GM19351 (cell line): ENCODE results near the gene C3orf70.

Source experiments
- ATAC-seq: cut with Tn5 transposase; IDR thresholded peaks from one replicate; pipeline ENCODE4 v1.9.1; 2021; ENCODE audit warnings: mild to moderate bottlenecking, moderate library complexity; ENCODE audit not compliant: unreplicated experiment

C3orf70 gene

DNA sequence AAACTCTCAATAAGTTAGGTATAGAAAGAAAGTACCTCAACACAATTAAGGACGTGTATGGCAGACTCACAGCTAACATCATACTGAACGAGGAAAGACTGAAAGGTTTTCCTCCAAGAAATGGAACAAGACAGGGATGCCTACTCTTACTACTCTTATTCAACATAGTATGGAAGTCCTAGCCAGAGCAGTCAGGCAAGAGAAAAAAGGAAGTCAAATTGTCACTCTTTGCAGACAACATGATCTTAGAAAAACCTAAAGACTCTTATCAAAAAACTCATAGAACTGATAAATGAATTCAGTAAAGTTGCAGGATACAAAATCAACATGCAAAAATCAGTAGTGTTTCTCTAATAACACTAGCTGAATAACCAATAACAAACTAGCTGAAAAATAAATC, 96.0 kb downstream of the C3orf70 start:
- ATAC-seq = no peak

DNA sequence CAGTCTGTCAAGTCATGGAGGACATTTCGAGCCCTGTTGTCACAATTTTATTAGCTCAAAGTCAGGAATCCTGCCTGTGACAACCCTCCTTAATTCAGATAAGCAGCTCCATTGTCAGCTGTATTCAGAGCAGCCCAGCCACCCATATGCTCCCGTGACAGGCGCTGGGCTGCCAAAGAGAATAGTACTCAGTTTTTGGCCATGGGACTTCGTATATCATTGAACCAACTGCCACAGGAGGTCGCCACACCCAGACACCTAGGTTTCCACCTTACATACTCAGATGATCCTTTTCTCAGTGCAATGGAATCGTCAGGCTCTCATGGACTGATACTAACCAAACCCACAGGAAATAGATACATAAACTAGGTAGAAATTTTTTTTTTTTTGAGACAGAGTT, 100.2 kb downstream of the C3orf70 start:
- no peak for ATAC-seq

DNA sequence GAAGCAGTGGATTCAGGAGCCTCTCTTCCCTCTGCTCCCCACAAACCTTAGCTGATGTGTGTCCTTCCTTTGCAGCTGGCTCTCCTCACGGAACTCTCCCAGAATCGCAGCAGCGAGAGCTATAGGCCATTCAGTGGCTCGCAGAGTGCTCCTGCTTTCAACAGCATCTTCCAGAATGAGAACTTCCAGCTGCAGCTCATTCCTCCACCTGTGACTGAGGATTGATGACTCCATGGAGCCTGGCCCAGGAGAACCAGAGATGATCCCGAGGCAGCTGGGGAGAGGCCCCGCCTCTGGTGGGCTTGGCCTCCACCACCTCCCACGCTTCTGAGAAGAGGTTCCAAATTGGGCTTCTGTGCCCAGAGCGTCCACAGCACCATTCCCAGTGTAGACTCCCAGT, 101.1 kb downstream of the C3orf70 start:
- ATAC-seq = no peak

DNA sequence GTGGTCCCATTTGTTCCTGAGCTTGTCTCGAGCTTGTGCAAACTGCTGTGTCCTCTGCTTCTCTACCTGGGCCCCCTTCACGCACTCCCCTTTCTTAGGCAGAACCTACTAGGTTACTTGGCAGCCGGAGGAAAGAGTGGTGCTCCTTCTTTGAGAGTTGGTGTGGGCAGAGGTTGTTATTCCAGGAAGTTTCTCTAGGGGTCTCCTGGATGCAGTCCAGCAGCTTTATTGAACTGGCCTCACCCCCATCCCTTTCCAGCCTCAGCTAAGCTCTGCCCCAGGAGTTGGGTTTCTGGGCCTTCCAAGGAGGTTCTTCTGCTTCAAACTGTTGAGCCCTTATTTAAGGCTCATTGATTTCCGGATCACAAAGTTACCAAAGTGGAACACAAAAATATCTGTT, 103.2 kb downstream of the C3orf70 start:
- no peak for ATAC-seq

DNA sequence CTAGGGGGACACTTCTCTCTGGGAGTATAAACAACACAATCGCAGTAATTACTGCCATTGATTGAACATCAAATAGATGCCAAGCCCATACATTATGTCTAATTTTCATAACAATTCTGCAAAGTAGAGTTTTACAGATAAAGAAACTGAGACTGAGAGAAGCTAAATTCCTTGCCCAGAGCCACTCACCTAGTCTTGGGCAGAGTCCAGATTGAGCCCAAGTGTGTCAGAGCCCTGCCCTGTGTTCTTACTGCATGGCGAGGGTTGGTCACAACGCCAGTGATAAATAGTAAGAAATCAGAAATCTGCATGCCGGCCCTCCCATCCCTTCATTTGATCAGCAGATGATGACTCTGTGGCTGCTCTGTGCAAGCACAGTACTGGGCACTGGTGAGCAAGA, 106.3 kb downstream of the C3orf70 start:
- no peak for ATAC-seq

DNA sequence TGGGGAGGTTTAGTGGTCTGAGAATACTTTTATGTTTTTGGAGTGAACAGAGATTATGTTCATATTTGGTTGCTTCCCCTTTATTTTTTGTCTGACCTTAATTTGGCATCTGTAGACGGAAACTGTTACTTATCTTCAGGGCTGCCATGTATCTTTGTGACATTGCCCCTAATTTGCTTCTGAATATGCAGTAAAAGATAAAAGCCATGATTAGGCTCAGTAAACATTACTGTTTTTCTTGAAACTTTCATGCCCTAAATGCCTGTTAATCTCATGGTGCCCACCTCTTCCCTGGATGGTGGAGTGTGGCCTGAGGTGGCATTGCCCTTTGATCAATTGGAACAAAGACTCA, 106.7 kb downstream of the C3orf70 start:
- no peak for ATAC-seq

DNA sequence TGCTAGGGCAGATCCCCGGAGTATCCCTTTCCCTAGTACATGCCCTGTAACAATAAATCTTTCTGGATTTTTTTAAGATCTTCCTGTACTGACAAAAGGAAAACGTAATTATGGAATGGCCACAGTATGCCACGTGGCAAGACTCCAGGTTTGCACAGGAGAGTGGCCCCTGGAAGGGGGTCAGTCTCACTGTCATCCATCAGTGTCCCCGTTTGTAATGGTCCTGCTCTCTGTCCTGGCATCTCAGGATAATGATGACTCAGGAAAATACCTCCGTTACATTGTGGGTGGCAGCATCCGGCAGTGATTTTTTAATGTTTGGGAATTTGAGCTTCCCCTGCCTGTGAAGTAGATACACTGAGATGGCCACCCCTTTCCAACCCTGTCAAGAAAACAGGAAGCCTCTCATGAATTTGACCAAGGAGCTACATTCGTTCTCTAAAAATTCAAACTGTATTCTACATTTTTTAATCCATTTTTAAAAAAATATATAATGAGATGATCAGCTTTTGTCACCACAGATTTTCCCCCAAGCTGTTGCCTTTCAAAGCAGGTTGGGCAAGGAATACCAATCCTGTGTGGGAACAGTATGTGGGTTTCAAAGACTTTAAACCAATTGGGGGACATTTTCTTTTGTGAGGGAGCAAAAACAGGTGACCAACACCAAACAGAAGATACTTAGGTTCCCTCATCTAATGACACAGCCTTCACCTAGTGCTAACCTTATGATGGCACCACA, 110.4 kb downstream of the C3orf70 start:
- no peak for ATAC-seq

DNA sequence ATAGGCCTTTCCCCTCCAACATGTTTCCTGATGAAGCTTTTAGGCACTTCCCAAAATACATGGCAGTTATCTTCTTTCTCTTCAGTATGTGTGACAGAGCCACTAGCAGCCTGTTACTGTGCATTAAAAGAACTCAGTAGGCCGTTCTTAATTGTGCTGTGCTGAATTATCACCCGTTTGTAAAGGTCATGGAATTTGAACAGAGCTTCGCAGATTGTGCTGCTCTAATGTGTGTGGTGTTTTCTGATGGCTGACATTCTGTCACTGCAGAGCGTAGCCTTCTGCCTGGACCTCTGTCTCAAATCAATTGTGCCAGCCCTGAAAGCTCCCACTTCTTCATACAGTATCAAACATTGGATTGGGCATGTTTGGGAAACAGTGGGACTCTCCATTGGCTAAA, 111.3 kb downstream of the C3orf70 start:
- ATAC-seq = no peak

DNA sequence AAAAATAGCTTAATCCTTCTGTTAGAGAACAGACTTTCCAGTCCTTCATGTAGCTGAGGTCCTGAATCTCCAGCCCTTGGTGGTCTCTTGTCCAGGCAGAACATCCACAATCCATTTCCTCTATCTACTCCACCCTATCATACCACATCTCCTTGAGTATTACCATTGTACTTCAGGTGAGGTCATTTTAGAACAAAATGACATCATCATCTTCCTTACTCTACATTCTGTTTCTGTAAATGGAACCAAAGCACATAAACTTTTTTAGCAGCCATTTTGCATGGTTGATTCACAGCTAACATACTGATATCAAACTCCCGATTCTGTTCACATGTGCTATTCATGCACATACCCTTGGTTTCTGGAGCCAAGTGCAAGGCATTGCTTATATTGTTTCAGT, 112.4 kb downstream of the C3orf70 start:
- ATAC-seq = no peak

DNA sequence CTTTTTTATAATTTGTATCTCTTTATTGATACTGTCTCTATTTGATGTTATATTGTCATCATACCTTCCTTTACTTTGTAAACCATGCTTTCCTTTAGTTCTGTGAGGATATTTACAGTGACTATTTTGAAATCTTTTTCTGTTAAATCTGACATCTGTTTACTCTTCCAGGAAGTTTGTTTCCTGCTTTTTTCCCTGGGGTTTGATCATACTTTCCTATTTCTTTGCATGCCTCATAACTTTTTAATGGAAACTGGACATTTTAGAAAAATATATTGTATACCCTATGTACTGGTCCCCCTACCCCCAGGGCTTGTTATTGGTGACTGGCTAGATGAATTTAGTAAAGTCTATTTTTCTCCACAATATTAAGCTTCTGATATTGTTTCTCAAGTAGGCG, 115.1 kb downstream of the C3orf70 start:
- no peak for ATAC-seq

DNA sequence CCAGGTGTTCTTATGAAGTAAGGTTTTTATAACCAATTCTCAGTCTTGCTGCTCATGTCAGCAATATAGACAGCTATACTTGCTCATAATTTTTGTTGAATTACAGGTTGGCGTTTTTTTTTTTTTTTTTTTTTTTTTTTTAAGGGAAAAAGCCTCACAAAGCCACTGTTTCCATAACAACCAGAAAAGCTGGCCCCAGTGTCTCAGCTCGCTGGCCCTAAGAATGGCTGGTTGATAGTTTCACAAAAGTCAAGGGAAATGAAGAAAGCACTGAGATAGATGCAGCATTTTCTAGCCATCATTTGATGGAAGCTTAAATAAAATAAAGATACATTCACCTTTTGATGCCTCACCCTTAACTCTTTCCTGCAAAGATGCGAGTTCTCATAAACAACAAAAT, 121.9 kb downstream of the C3orf70 start:
- ATAC-seq = no peak

DNA sequence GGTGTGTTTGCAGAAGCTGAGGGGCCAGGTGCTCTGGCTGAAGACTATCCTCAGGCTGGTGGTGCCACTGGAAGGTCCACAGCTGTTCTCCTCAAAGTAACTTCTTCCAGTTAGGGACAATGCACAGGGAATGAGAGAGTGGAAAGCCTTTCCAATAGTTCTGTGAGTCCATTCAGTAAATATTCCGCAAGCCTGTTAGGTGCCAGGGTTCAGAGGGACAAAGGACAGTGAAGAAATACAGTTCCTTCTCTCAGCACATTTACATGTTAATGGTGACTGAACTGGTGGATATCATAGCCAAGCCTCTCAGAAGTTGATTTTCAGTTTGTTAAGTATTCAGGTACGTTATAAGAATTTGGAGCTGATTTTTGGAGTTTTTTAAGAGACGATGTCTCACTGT, 122.5 kb downstream of the C3orf70 start:
- no peak for ATAC-seq

DNA sequence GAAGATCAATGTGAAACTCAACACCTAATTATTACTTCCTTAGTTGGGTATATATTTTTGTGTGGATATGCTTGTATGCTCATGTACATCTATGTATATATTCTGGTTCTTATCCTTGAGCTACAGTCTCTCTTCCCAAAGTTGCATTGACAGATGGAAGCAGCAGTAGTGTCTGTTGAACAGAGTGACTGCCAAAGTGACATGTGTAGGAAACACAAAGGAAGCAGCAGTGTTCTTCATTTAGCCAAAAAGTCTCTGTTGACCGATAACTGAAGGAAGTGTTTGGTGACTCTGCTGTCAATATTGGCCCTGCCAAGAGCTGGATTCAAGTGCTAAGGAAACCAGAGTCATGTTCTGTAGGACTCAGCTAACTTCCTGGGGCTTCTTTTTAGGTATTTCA, 123.8 kb downstream of the C3orf70 start:
- no peak for ATAC-seq

DNA sequence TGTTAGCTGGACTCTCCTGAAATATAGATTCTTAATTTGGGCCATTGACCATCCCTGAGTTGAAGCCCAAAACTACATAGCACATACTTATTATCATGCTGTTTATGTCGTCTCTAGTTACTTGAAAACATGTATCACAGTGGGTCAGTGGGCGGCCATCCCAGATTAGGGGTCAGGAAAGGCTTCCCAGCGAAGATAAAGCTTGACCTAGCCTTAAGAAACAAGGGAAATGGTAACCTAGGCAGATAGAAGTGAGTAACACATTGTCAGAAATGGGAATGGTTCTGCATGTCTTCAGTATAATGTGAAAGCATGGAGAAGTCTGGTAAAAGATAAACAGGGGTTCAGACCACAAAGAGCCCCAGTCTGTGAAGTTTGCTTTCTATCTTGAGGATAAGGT, 124.7 kb downstream of the C3orf70 start:
- no peak for ATAC-seq
